HG03159 (cell line): Measurements from ENCODE around the gene PSTPIP2.
A peak's percentile ranks its signal among the peaks of the same experiment; 100 is the strongest.
"Not testable (repeated sequence)": the region's sequence is repeated elsewhere in the genome, so short reads cannot be mapped to it uniquely, and the experiment has no call there.

ENCODE experiments used
- ATAC-seq: cut with Tn5 transposase; IDR thresholded peaks from one replicate; pipeline ENCODE4 v1.9.1; 2021; ENCODE audit warnings: mild to moderate bottlenecking, moderate library complexity; ENCODE audit not compliant: unreplicated experiment

PSTPIP2 gene

GRCh38 chr18:46071653-46072375, at the start of gene PSTPIP2:
PSTPIP2 (minus strand) TSS chr18:46072260; CDS start chr18:46072188, 72 bp downstream.
- peak; percentile 58 for ATAC-seq

- no peak for ATAC-seq
Observed at GRCh38 chr18:46113751-46114150, 41.7 kb upstream of the PSTPIP2 start.

- ATAC-seq = no peak
Observed at GRCh38 chr18:46110406-46110805, 38.3 kb upstream of the PSTPIP2 start.

- ATAC-seq = no peak
Observed at GRCh38 chr18:46109386-46109785, 37.3 kb upstream of the PSTPIP2 start.

GRCh38 chr18:46104128-46104911, 32.3 kb upstream of the PSTPIP2 start, which contains the start of gene HAUS1:
HAUS1 (plus strand) TSS chr18:46104385; CDS start chr18:46104412, 27 bp downstream.
- ATAC-seq = peak; percentile 82

GRCh38 chr18:46099463-46099862, 27.4 kb upstream of the PSTPIP2 start:
- ATAC-seq = no peak

- no peak for ATAC-seq
Observed at GRCh38 chr18:46098616-46098933, 26.5 kb upstream of the PSTPIP2 start.

- peak; percentile 77 for ATAC-seq
Observed at GRCh38 chr18:46097801-46098615, 25.9 kb upstream of the PSTPIP2 start, which contains the start of gene ATP5F1A. ATP5F1A (minus strand) TSS chr18:46098296; CDS start chr18:46098231, 65 bp downstream.

- ATAC-seq = peak; percentile 14
Observed at GRCh38 chr18:46097431-46097800, 25.4 kb upstream of the PSTPIP2 start.

- ATAC-seq = no peak
Observed at GRCh38 chr18:46096651-46097300, 24.7 kb upstream of the PSTPIP2 start.

GRCh38 chr18:46095532-46095931, 23.5 kb upstream of the PSTPIP2 start:
- no peak for ATAC-seq

GRCh38 chr18:46088501-46088900, 16.4 kb upstream of the PSTPIP2 start:
- ATAC-seq = not testable (repeated sequence)

GRCh38 chr18:46084431-46084830, 12.4 kb upstream of the PSTPIP2 start:
- ATAC-seq = no peak

- ATAC-seq = no peak
Observed at GRCh38 chr18:46080156-46080555, 8.1 kb upstream of the PSTPIP2 start.

- no peak for ATAC-seq
Observed at GRCh38 chr18:46079336-46079735, 7.3 kb upstream of the PSTPIP2 start.

GRCh38 chr18:46073474-46074331, 1.6 kb upstream of the PSTPIP2 start:
- no peak for ATAC-seq

- no peak for ATAC-seq
Observed at GRCh38 chr18:46072959-46073358, 899 bp upstream of the PSTPIP2 start.

GRCh38 chr18:46072376-46072867, 362 bp upstream of the PSTPIP2 start:
- no peak for ATAC-seq

- no peak for ATAC-seq
Observed at GRCh38 chr18:46070815-46071652, 1.0 kb downstream of the PSTPIP2 start.
